Measurements from ENCODE around the gene CDK9.
"Not testable (repeated sequence)": the region's sequence is repeated elsewhere in the genome, so short reads cannot be mapped to it uniquely, and the experiment has no call there.

CDK9 gene

GRCh38 chr9:127785933-127786772 lies at the start of gene CDK9:
TSS of gene CDK9 (plus strand) at chr9:127786034. CDS start at chr9:127786149, 115 bp downstream.
- peak; percentile 86 to 90 (median 87) for DNase-seq (ENCODE audit: low read depth in 3 of 3)

GRCh38 chr9:127738666-127739065 lies 47.2 kb upstream of the CDK9 start:
- DNase-seq (ENCODE audit: low read depth in 3 of 3): no peak

DNA sequence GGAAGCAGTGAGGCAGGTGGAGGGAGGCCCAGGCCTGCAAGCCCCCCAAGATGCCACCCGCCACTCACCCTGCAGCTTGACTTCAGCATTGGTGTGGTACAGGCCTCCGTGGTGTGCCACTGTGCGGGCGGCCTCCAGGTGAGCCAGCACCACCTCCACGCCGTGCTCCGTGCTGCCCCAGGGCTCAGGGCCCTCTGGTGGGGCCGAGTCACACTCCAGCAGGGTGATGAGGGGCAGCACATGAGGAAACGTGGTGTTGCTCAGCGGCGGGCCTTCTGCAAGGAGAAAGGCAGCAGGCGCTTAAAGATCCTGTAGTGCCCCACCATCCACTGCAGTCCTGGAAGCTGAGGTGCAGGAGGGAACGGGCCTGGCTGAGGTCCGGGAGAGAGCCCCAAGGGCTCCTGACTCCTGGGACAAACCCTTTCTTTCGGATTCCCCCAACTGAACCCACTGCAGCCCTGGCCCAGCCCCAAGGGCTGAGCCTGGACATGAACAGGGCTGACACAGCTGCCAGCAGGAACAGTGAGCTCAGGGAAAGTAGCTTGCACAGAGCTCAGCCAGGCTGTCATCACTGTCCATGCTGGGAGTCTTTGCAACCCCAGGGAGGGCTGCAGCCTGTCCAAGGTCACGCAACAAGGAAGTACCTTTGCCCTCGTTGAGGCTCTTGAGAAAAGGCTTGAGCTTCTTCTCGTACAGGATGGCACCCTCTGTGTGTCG lies 46.1 kb upstream of the CDK9 start:
- no peak for DNase-seq (ENCODE audit: low read depth in 3 of 3)

GRCh38 chr9:127741831-127742434 lies 43.9 kb upstream of the CDK9 start:
- DNase-seq (ENCODE audit: low read depth in 3 of 3): no peak

GRCh38 chr9:127742435-127743088 lies 43.3 kb upstream of the CDK9 start:
- no peak for DNase-seq (ENCODE audit: low read depth in 3 of 3)

GRCh38 chr9:127744398-127745110 lies 41.3 kb upstream of the CDK9 start:
- no peak for DNase-seq (ENCODE audit: low read depth in 3 of 3)

DNA sequence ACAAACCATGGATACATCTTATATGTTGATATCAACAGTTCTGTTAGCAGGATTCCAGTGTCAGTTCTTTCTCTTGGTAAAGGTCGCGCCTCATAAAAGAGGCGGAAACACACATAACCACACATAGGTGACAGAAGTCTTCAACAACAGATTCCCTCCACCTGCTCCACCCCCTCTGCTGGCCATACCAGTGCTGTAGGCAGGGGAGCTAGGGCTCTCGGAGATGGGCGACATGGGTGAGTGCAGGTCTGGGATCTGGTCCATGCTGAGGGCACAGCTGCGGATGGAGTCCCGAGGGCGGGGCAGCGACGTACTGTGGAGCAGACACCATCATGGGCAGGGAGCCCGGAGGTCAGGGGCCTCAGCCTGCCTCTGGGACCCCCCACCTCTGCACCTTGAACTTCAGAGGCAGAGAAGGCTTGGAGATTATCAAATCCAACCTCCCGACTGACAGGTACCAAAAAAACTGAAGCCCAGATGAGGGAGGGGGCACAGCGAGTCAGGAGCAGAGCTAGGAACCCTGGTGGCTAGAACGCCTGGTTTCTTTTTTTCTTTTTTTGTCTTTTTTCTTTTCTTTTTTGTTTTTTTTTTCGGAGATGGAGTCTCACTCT lies 38.8 kb upstream of the CDK9 start:
- DNase-seq (ENCODE audit: low read depth in 3 of 3): no peak

DNA sequence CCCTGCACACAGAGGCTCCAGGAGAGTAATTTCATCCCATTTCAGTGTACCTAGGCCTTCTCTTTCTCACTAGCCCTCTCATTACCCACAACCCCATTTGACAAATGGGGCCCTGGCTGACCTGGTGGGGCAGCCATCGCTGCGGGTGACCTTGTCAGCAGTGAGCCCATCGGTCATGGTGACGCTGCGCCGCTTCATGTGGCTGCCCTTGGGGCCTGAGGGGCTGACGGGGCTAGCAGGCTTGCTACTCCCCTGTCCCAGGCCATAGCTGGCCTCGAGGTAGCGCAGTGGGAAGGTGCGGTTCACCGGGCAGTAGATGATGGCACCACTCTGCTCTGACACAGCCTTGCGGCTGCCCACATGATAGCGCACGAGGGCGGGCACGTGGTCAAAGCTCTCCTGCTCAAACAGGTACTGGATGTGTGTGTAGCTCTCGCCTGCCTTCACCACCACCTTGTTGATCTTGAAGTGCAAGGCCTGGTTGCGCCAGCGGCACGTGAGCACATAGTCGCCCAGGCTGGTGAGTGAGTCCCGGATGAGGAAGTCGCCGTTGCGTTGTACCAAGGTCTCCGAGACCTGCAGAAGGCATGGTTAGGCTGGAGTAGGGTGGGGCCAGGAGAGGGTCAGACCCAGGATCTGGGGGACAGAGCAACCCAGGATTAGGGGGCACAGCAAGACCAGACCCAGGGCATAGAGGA lies 36.6 kb upstream of the CDK9 start:
- no peak for DNase-seq (ENCODE audit: low read depth in 3 of 3)

DNA sequence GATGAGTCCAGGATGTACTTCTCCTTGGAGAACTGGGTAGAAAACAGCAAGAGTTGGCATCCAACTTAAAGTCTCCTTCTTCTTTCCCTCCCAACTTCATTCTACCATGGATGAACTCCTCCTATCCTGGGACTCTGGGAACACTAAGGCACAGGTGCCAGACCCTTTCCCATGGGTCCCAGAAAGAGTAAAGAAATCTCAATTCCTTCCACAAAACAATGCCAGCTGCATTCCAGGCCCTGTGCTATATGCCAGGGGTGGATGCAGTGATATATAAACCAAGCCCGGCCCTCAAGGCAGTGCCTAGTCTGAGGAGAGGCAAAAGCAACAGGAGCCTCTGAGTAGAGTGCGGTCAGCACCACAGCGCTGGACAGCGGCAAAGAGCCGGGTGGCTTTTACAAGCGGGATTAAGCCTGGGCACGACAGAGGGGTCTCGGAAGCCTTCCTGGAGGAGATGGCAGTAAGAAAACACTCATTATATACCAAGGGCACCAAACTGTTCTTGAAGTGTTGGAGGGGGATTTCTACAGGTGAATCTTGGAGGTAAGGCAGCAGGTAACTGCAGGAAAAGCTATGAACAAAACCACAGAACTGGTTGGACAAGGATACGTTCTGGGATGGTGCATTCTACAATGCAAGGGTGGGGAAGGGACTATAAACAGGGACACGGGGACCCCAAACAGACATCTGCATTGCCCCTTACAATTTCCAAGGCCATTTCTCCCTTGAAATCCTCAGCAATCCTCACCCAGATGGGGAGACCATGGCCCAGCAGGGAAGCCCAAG lies 34.4 kb upstream of the CDK9 start:
- DNase-seq (ENCODE audit: low read depth in 3 of 3): no peak

- no peak for DNase-seq (ENCODE audit: low read depth in 3 of 3)
Observed at GRCh38 chr9:127753148-127753547, 32.7 kb upstream of the CDK9 start.

DNA sequence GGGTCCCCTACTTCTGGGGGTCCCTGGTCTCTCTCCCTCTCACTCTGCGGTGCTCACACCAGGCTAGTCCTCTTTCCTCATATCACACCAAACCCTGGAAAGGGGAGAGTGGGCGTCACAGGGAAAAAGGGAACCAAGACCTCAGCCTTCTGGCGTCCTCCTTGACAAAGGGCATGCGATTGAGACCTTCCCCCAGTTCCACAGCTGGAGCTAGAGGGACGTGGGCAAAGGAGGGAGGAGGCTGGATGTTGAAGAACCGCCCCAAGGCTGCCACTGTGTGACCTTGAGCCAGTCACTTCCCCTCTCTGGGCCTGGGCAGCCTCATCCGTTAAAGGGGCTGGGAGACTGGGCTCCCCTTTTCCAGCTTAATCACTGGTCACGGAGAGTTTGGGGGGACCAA lies 32.2 kb upstream of the CDK9 start:
- no peak for DNase-seq (ENCODE audit: low read depth in 3 of 3)

GRCh38 chr9:127754099-127755060 lies 31.5 kb upstream of the CDK9 start:
- no peak for DNase-seq (ENCODE audit: low read depth in 3 of 3)

DNA sequence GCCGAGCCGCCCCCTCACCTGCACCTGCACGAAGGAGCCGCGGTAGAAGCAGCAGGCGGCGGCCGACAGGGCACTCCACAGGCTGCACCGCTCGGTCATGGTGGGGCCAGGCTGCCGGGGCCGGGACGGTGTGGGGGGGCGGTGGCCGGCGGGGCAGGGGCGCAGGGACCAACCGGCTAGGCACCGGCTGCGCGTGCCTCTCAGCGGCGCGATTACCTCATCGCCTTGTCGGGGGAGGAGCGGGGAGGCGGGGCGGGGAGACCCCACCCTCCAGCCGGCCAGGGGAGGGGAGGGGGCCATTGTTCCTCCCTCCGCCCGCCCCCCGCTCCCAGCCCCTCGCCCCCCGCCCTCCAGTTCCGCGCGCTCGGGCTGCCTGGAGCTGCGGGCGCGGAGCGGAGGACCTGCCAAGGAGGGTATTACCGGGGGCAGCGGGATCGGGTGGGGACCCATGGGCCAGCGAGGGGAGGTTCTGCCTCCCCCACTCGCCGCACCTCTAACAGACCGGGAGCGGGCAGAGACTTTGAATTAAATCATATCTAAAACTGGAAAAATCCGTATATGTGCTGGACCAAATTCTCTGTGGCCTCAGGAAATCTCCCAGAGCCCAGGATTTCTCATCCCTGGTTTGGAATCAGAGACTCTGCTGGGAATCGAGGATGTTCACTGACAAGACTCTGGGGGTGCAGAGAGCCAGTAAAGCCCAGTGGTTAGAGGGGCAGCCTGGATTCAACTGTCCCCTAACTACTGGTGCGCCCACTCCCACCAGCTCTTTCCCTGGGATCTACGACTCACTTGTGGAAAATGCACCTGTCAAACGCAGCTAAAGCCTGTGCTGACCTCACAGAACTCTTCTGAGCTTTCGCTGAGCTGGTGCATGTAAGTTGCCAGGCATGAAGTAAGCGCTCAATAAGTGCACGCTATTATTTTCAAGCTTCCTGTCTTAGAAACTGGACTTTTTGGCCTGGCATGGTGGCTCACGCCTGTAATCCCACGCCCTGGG lies 30.5 kb upstream of the CDK9 start:
- DNase-seq (ENCODE audit: low read depth in 3 of 3): no peak

GRCh38 chr9:127756233-127756632 lies 29.6 kb upstream of the CDK9 start:
- no peak for DNase-seq (ENCODE audit: low read depth in 3 of 3)

DNA sequence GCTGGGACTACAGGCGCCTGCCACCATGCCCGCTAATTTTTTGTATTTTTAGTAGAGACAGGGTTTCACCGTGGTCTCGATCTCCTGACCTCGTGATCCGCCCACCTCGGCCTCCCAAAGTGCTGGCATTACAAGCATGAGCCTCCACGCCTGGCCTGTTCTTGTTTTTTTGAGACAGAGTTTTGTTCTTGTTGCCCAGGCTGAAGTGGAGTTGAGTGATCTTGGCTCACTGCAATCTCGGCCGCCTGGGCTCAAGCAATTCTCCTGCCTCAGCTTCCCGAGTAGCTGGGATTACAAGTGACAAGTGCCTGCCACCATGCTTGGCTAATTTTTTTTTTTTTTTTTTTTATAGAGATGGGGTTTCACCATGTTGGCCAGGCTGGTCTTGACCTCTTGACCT lies 29.1 kb upstream of the CDK9 start:
- DNase-seq (ENCODE audit: low read depth in 3 of 3): not testable (repeated sequence)

DNA sequence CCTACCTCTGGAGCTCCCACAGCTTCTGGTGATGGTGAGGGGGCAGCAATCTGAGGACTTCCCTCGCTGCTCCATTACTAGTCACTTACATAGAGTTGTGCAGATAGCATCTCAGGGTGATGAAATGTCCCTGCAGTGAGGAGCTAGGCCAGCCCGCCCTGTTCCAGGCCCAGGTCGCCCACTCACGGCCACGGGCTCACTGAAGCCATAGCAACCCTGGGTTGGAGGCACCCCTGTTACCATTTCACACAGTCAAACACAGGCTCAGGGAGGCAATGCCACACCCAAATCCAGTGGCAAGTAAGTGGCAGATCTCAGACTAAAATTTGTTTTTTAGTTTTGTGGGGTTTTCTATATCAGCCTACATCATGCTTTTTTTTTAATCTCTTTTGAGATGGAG lies 27.0 kb upstream of the CDK9 start:
- no peak for DNase-seq (ENCODE audit: low read depth in 3 of 3)

DNA sequence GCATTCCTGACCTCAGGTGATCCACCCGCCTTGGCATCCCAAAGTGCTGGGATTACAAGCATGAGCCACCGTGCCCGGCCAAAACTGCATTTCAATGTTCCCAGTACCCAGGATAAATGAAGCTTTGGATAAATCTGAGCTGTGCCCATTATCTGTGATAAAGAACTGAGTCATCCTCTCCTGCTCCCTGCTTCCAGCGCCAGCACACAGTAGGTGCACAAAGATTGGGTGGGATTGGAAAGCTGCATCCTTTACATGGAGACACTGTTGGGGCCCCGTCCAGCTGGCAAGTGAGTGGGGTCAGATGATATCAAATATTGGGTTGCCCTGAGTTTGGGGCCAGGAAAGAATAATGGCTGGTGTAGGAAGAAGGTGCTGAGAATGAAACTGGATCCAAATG lies 24.8 kb upstream of the CDK9 start:
- no peak for DNase-seq (ENCODE audit: low read depth in 3 of 3)
